ENCODE measurements around the gene NRXN2.

NRXN2 gene

GRCh38 chr11:64647019-64647779, 75.8 kb downstream of the NRXN2 start:
- Histone ChIP-seq H3K4ac (ENCODE audit: low read depth in 1 of 2, low read length in 2 of 2) (no peak overlapping the region), H3K14ac (ENCODE audit: low read length in 2 of 2) (no peak overlapping the region), H3K9ac (ENCODE audit: low read length) (no peak overlapping the region), H2BK5ac (ENCODE audit: low read depth, low read length, poor library complexity, severe bottlenecking) (no peak overlapping the region), H2AFZ (ENCODE audit: low read depth, low read length) (no peak overlapping the region), H3K27ac (ENCODE audit: low read length, poor library complexity, severe bottlenecking) (no peak overlapping the region), H3K4me2 (ENCODE audit: low read length, poor library complexity, severe bottlenecking) (no peak overlapping the region), H3K9me3 (ENCODE audit: control insufficient read depth, low read length) (no peaks in the 10 kb centered on the region), H3K18ac (ENCODE audit: low read depth in 1 of 2, low read length in 2 of 2) (no peak overlapping the region), H3K23ac (ENCODE audit: low read length in 2 of 2) (no peak overlapping the region), H3K4me3 (ENCODE audit: insufficient read depth in 1 of 2, low read depth in 1 of 2, low read length in 2 of 2) (no peak overlapping the region), H4K8ac (ENCODE audit: low read length) (no peak overlapping the region), H3K4me1 (ENCODE audit: control insufficient read depth, insufficient read depth, low read depth, low read length) (peaks cover 4% of the 10 kb centered on the region), H2BK15ac (ENCODE audit: low read depth, poor library complexity, severe bottlenecking) (no peak overlapping the region), H4K91ac (ENCODE audit: low read length) (no peak overlapping the region), H2BK120ac (ENCODE audit: low read depth, low read length) (no peak overlapping the region), H3K27me3 (ENCODE audit: control insufficient read depth in 1 of 2, insufficient read depth in 1 of 2, low read length in 2 of 2) (peaks cover 72 to 84% of the 10 kb centered on the region in 2 experiments), H3K36me3 (ENCODE audit: control insufficient read depth in 1 of 2, insufficient read depth in 2 of 2, low read depth in 1 of 2, low read length in 2 of 2) (no peaks in the 10 kb centered on the region), H2BK12ac (ENCODE audit: low read length in 2 of 2) (no peak overlapping the region), H2AK5ac (ENCODE audit: low read length, severe bottlenecking) (no peak overlapping the region), H3K79me1 (replicated peaks; ENCODE audit: low read length, poor library complexity, severe bottlenecking) (no peaks in the 10 kb centered on the region)
- DNase-seq: no peak
- WGBS: 83% methylated on average over 9 of the region's 9 CpGs

- Histone ChIP-seq H3K18ac (ENCODE audit: low read depth in 1 of 2, low read length in 2 of 2) (no peak overlapping the region), H3K14ac (ENCODE audit: low read length in 2 of 2) (no peak overlapping the region), H3K27ac (ENCODE audit: low read length, poor library complexity, severe bottlenecking) (no peak overlapping the region), H3K79me1 (replicated peaks; ENCODE audit: low read length, poor library complexity, severe bottlenecking) (no peaks in the 10 kb centered on the region), H2BK120ac (ENCODE audit: low read depth, low read length) (no peak overlapping the region), H3K23ac (ENCODE audit: low read length in 2 of 2) (peak overlapping the region in 1 of 2 experiments; percentile 60), H2AK5ac (ENCODE audit: low read length, severe bottlenecking) (no peak overlapping the region), H2BK5ac (ENCODE audit: low read depth, low read length, poor library complexity, severe bottlenecking) (no peak overlapping the region), H3K36me3 (ENCODE audit: control insufficient read depth in 1 of 2, insufficient read depth in 2 of 2, low read depth in 1 of 2, low read length in 2 of 2) (no peaks in the 10 kb centered on the region), H2AFZ (ENCODE audit: low read depth, low read length) (no peak overlapping the region), H3K27me3 (ENCODE audit: control insufficient read depth in 1 of 2, insufficient read depth in 1 of 2, low read length in 2 of 2) (peaks cover 85 to 92% of the 10 kb centered on the region in 2 experiments), H3K9me3 (ENCODE audit: control insufficient read depth, low read length) (no peaks in the 10 kb centered on the region), H3K4ac (ENCODE audit: low read depth in 1 of 2, low read length in 2 of 2) (no peak overlapping the region), H3K4me2 (ENCODE audit: low read length, poor library complexity, severe bottlenecking) (no peak overlapping the region), H2BK15ac (ENCODE audit: low read depth, poor library complexity, severe bottlenecking) (no peak overlapping the region), H4K91ac (ENCODE audit: low read length) (no peak overlapping the region), H3K9ac (ENCODE audit: low read length) (no peak overlapping the region), H2BK12ac (ENCODE audit: low read length in 2 of 2) (no peak overlapping the region), H3K4me1 (ENCODE audit: control insufficient read depth, insufficient read depth, low read depth, low read length) (peaks cover 4% of the 10 kb centered on the region), H3K4me3 (ENCODE audit: insufficient read depth in 1 of 2, low read depth in 1 of 2, low read length in 2 of 2) (no peak overlapping the region), H4K8ac (ENCODE audit: low read length) (no peak overlapping the region)
- 11% methylated on average over 10 of the region's 11 CpGs for WGBS
- DNase-seq: no peak
Measured at GRCh38 chr11:64644647-64645275, 78.2 kb downstream of the NRXN2 start.

DNA sequence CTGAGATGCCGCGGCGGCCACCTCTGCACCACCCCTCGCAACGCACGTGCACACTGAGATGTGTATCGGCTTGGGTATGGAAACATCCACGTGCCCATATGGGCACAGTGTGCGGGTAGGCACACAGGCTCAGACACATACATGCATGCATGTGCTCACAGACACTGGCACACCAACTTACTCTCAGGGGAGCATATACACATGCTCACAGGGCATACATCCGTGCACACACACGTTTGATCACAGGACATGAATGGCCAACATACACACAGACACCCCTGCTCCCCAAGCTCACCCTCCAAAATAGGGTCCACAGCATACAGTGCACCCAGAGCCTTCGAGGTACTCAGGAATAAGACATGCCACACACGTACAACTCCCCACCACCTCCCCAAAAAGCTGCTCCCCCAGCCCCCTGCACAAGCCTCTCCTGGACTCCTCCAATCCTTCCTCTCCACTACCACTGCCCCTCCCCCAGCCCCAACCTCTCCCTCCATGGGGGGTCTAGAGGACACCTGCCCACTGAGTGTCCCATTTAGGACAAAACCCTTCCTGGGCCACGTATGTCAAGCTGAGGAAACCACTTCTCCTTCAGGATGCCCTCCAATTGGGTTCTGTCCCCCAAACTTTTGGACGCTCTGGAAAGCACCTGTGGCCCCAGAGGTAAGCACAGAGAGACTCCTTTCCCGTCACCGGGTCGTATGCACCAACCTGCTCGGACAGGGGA, 78.9 kb downstream of the NRXN2 start:
- Histone ChIP-seq H3K4ac (ENCODE audit: low read depth in 1 of 2, low read length in 2 of 2) (no peak overlapping the region), H3K23ac (ENCODE audit: low read length in 2 of 2) (peak overlapping the region in 1 of 2 experiments; percentile 60), H3K4me2 (ENCODE audit: low read length, poor library complexity, severe bottlenecking) (no peak overlapping the region)

More for the DNA sequence above, 78.9 kb downstream of the NRXN2 start:
- H2BK15ac ChIP-seq (ENCODE audit: low read depth, poor library complexity, severe bottlenecking): no peak overlapping the region
- no peak overlapping the region for H2AK5ac ChIP-seq (ENCODE audit: low read length, severe bottlenecking)
- no peaks in the 10 kb centered on the region for H3K36me3 ChIP-seq (ENCODE audit: control insufficient read depth in 1 of 2, insufficient read depth in 2 of 2, low read depth in 1 of 2, low read length in 2 of 2)
- H2AFZ ChIP-seq (ENCODE audit: low read depth, low read length): no peak overlapping the region
- H3K79me1 ChIP-seq (replicated peaks; ENCODE audit: low read length, poor library complexity, severe bottlenecking): no peaks in the 10 kb centered on the region
- H4K91ac ChIP-seq (ENCODE audit: low read length): no peak overlapping the region
- 5% methylated on average over 19 of the region's 19 CpGs for WGBS
- peaks cover 85 to 92% of the 10 kb centered on the region in 2 experiments for H3K27me3 ChIP-seq (ENCODE audit: control insufficient read depth in 1 of 2, insufficient read depth in 1 of 2, low read length in 2 of 2)
- H3K27ac ChIP-seq (ENCODE audit: low read length, poor library complexity, severe bottlenecking): no peak overlapping the region
- H3K18ac ChIP-seq (ENCODE audit: low read depth in 1 of 2, low read length in 2 of 2): no peak overlapping the region
- no peak overlapping the region for H2BK120ac ChIP-seq (ENCODE audit: low read depth, low read length)
- DNase-seq: no peak
- H4K8ac ChIP-seq (ENCODE audit: low read length): no peak overlapping the region
- H3K4me3 ChIP-seq (ENCODE audit: insufficient read depth in 1 of 2, low read depth in 1 of 2, low read length in 2 of 2): no peak overlapping the region
- H3K9me3 ChIP-seq (ENCODE audit: control insufficient read depth, low read length): no peaks in the 10 kb centered on the region
- H3K9ac ChIP-seq (ENCODE audit: low read length): no peak overlapping the region
- peaks cover 4% of the 10 kb centered on the region for H3K4me1 ChIP-seq (ENCODE audit: control insufficient read depth, insufficient read depth, low read depth, low read length)
- no peak overlapping the region for H2BK12ac ChIP-seq (ENCODE audit: low read length in 2 of 2)
- no peak overlapping the region for H2BK5ac ChIP-seq (ENCODE audit: low read depth, low read length, poor library complexity, severe bottlenecking)
- H3K14ac ChIP-seq (ENCODE audit: low read length in 2 of 2): peak overlapping the region in 1 of 2 experiments; percentile 4

Data from mesenchymal stem cell (in vitro differentiated cells and primary cell).